Measurements from ENCODE around the gene CDK8.
"Not testable (repeated sequence)": the region's sequence is repeated elsewhere in the genome, so short reads cannot be mapped to it uniquely, and the experiment has no call there.

Gene CDK8

DNA sequence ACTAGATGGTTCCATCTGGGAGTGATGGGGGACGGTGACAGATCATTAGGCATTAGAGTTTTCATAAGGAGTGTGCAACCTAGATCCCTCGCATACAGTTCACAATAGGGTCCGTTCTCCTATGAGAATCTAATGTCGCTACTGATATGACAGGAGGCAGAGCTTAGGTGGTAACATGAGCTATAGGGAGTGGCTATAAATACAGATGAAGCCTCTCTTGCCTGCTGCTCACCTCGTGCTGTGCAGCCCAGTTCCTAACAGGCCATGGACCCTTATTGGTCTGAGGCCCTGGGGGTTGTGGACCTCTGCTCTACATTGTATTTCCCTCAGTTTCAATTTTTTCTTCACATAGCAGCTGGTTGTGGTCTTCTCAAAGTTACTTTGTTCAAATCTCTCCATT, 56.5 kb downstream of the CDK8 start:
- no peak overlapping the region for H3K4me3 ChIP-seq (ENCODE audit: low read depth, low read length)
- TF ChIP-seq CTCF (IDR thresholded peaks at IDR 0.05; ENCODE audit: low read depth, low read length): no peak

DNA sequence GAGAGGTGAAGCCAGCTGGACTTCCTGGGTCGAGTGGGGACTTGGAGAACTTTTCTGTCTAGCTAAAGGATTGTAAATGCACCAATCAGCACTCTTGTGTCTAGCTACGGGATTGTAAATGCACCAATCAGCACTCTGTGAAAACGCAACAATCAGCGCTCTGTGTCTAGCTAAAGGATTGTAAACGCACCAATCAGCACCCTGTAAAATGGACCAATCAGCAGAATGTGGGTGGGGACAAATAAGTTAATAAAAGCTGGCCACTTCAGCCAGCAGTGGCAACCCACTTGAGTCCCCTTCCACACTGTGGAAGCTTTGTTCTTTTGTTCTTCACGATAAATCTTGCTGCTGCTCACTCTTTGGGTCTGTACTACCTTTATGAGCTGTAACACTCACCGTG, 58.1 kb downstream of the CDK8 start:
- H3K4me3 ChIP-seq (ENCODE audit: low read depth, low read length): not testable (repeated sequence)

DNA sequence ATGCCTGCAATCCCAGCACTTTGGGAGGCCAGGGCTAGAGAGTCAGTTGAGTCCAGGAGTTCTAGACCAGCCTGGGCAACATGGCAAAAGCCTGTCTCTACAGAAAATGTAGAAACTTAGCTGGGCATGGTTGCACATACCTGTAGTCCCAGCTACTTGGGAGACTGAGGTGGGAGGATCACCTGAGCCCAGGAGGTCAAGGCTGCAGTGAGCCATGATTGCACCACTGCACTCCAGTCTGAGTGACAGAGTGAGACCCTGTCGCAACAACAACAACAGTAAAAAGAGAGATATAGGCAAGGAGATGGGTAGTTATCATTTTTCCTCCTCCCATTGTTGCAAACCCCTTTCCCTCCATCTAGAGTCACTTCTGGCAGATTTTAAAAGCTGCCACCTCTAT, 62.2 kb downstream of the CDK8 start:
- H3K4me3 ChIP-seq (ENCODE audit: low read depth, low read length): not testable (repeated sequence)

DNA sequence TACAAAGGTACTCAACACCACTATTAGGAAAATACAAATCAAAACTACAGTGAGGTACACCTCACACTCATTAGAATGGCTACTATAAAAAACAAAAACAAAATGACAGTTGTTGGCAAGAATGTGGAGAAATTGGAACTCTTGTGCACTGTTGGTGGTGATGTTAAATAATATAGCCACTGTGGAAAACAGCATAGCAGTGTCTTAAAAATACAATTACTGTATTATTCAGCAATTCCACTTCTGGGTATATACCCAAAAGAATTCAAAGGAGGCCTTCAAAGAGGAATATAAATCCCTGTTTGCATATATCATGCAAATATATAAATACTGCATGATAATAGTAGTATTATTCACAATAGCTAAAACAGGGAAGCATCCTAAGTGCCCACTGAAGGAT, 66.8 kb downstream of the CDK8 start:
- no peak for TF ChIP-seq CTCF (IDR thresholded peaks at IDR 0.05; ENCODE audit: low read depth, low read length)
- no peak overlapping the region for H3K4me3 ChIP-seq (ENCODE audit: low read depth, low read length)

- no peak overlapping the region for H3K4me3 ChIP-seq (ENCODE audit: low read depth, low read length)
Measured at GRCh38 chr13:26323127-26323526, 69.2 kb downstream of the CDK8 start.

DNA sequence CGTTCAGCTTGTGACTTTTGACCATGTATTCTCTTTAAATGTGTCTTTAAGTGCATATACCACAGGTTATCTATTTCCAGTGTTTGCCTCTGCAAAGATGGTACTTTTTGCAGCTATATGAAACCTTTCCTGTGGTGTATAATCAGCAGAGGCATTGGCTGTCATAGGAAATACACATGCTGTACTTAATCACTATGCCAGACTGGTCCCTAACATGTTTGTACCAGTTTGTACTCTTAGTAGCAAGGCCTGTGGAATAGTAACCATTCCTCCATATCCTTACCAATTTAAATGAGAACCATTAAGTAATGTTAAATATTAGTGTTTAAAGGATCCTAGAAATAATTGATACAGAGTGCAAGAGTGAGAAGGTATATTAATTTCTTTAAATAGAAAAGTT, 69.8 kb downstream of the CDK8 start:
- no peak for TF ChIP-seq CTCF (IDR thresholded peaks at IDR 0.05; ENCODE audit: low read depth, low read length)

More at GRCh38 chr13:26323127-26323526, 69.2 kb downstream of the CDK8 start:
- no peak for TF ChIP-seq CTCF (IDR thresholded peaks at IDR 0.05; ENCODE audit: low read depth, low read length)

DNA sequence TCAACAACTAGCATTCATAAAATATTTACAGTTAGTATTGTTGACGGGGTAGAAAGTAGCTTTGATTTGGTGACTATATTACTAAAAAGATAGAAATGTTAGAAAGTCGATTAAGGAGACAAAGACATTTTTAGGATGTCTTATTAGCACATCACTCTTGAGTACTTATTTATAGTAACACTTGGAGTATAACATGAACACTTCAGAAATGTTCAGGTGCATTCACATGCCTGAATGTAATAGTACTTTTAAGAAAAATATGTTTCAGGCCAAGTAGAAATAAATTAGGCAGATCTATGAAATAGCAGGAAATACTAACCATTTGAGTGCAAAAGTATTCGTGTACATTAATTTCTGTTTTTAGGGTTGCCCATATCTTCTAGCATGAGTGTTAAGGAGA, 70.4 kb downstream of the CDK8 start:
- H3K4me3 ChIP-seq (ENCODE audit: low read depth, low read length): no peak overlapping the region
- TF ChIP-seq CTCF (IDR thresholded peaks at IDR 0.05; ENCODE audit: low read depth, low read length): no peak

More for the DNA sequence above, 69.8 kb downstream of the CDK8 start:
- no peak overlapping the region for H3K4me3 ChIP-seq (ENCODE audit: low read depth, low read length)

DNA sequence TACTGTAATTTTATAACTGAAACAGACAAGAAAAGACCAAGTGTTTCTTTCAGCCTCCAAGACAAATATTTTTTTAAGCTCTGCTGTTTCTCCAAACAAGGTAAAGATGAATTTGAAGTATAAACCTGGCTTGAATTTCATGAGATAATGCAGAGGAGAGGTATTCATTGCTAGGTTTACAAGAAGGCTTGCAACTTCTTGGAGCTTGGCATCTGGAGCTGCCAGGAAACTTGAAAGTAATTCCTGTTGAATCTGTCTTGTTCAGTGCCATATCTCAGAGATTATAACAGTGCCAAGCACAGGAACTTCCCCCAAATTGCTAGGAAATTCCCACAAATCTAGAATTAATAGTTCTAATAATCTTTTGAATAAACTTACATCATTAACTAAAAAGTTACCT, 70.9 kb downstream of the CDK8 start:
- H3K4me3 ChIP-seq (ENCODE audit: low read depth, low read length): no peak overlapping the region
- TF ChIP-seq CTCF (IDR thresholded peaks at IDR 0.05; ENCODE audit: low read depth, low read length): no peak

DNA sequence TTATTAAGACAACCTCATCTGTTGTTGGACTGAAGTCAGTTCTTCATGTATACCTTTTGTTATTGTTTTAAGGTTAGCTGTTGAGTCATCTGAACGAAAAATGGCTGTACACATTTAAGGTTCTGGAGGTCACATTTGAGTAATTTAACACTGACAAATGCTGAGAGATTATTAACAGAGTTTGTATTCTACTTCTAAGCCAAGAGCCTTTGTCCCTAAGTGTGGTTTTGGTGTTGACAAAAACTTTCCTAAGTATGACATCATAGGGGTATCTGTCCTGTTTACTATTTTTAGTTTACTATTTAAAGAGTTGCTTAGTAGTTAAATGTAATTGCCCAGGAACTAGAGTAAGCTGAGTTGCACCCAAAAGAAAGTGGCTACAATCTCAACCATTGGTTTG, 71.9 kb downstream of the CDK8 start:
- no peak overlapping the region for H3K4me3 ChIP-seq (ENCODE audit: low read depth, low read length)
- TF ChIP-seq CTCF (IDR thresholded peaks at IDR 0.05; ENCODE audit: low read depth, low read length): no peak

Measured in WI38 (cell line).